Measurements from ENCODE around the gene FHIT. TPM values are rescaled to one million over a fixed set of nuclear protein-coding genes. Genes with fewer than 3 reads are reported as not detected.

Gene FHIT
- total RNA-seq, 4 donors from 2014 or later = 3.5 to 17.0 (median 16.7) TPM

DNA sequence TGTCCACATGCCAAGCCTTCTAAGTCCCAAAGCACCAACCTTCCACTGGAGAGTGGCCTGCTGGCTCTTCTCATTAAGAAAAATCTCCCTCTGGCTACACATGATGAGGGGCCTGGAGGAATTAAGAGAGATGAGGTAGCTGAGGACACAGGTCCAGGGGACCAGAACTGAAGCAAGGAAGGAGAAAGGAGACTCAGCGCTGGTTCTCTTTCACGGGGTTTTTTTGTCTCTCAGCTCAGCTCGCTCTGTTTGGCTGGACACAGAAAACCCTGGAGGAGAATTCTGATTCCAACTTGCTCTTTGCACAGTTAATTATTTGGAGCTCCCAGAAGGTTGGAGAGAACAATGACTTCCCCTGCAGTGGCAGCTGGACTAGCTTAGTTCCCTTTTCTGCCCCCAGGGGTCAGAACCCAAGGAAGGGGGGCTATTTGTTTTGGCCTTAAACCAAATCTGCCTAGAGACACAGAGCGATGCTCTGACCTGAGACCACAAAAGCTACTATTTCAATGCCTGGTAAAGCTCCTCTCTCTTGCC, 507.6 kb downstream of the FHIT start:
- no peaks in the 10 kb centered on the region for H3K36me3 ChIP-seq
- TF ChIP-seq, protein P1, sequence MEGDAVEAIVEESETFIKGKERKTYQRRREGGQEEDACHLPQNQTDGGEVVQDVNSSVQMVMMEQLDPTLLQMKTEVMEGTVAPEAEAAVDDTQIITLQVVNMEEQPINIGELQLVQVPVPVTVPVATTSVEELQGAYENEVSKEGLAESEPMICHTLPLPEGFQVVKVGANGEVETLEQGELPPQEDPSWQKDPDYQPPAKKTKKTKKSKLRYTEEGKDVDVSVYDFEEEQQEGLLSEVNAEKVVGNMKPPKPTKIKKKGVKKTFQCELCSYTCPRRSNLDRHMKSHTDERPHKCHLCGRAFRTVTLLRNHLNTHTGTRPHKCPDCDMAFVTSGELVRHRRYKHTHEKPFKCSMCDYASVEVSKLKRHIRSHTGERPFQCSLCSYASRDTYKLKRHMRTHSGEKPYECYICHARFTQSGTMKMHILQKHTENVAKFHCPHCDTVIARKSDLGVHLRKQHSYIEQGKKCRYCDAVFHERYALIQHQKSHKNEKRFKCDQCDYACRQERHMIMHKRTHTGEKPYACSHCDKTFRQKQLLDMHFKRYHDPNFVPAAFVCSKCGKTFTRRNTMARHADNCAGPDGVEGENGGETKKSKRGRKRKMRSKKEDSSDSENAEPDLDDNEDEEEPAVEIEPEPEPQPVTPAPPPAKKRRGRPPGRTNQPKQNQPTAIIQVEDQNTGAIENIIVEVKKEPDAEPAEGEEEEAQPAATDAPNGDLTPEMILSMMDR (IDR thresholded peaks at IDR 0.05) = no peak
- TF ChIP-seq POLR2A (IDR thresholded peaks at IDR 0.05) = no peak
- no peak for DNase-seq
- H3K27me3 ChIP-seq = no peaks in the 10 kb centered on the region
- H3K4me3 ChIP-seq = no peak overlapping the region
- H3K9me3 ChIP-seq = no peaks in the 10 kb centered on the region
- H3K27ac ChIP-seq = no peak overlapping the region
- no peaks in the 10 kb centered on the region for H3K4me1 ChIP-seq

- Histone ChIP-seq H3K36me3 (no peaks in the 10 kb centered on the region), H3K27ac (no peak overlapping the region), H3K9me3 (no peaks in the 10 kb centered on the region), H3K4me1 (no peaks in the 10 kb centered on the region), H3K27me3 (no peaks in the 10 kb centered on the region), H3K4me3 (no peak overlapping the region)
- TF ChIP-seq, protein P1 (IDR thresholded peaks at IDR 0.05) = no peak
- TF ChIP-seq POLR2A (IDR thresholded peaks at IDR 0.05) = no peak
- no peak for DNase-seq
Observed at GRCh38 chr3:60742606-60743145, 508.6 kb downstream of the FHIT start.

GRCh38 chr3:60737633-60738399, 513.4 kb downstream of the FHIT start:
- no peaks in the 10 kb centered on the region for H3K9me3 ChIP-seq
- TF ChIP-seq, protein P1 (IDR thresholded peaks at IDR 0.05) = no peak
- no peak for TF ChIP-seq POLR2A (IDR thresholded peaks at IDR 0.05)
- no peak for DNase-seq
- H3K4me3 ChIP-seq = no peak overlapping the region
- H3K27me3 ChIP-seq = no peaks in the 10 kb centered on the region
- no peaks in the 10 kb centered on the region for H3K36me3 ChIP-seq
- no peaks in the 10 kb centered on the region for H3K4me1 ChIP-seq
- H3K27ac ChIP-seq = no peak overlapping the region

GRCh38 chr3:60730371-60730770, 520.9 kb downstream of the FHIT start:
- Histone ChIP-seq H3K9me3 (no peaks in the 10 kb centered on the region), H3K4me1 (no peaks in the 10 kb centered on the region), H3K27ac (no peak overlapping the region), H3K4me3 (no peak overlapping the region), H3K36me3 (no peaks in the 10 kb centered on the region), H3K27me3 (no peaks in the 10 kb centered on the region)
- no peak for DNase-seq
- TF ChIP-seq POLR2A (IDR thresholded peaks at IDR 0.05) = no peak
- TF ChIP-seq, protein P1 (IDR thresholded peaks at IDR 0.05) = no peak

DNA sequence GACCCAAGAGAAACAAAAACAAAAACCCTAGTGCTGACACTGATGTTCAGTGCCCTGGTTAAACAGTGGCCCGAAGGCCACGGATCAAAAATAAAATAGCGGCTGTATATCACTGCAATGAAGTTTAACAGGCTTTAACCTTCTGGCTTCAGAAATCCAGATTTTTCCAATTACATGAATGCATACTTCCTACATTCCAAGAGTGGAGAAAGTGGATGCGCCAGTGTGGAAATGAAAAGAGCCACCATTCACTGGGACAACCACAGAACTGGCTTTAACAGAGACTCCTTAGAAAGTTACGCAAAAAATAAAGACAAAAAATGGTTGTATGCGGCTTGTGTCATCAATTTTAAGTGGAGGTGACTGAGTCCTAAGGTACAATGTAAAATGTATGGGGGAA, 522.2 kb downstream of the FHIT start:
- DNase-seq = no peak
- H3K9me3 ChIP-seq = no peaks in the 10 kb centered on the region
- no peaks in the 10 kb centered on the region for H3K27me3 ChIP-seq
- no peaks in the 10 kb centered on the region for H3K36me3 ChIP-seq
- H3K27ac ChIP-seq = no peak overlapping the region
- no peak overlapping the region for H3K4me3 ChIP-seq
- TF ChIP-seq, protein P1 (IDR thresholded peaks at IDR 0.05) = no peak
- no peak for TF ChIP-seq POLR2A (IDR thresholded peaks at IDR 0.05)
- H3K4me1 ChIP-seq = no peaks in the 10 kb centered on the region

Data from Peyer's patch (tissue), 4 donors.